OCI-LY3 (cell line): Measurements from ENCODE around the gene FTCD.

Experiments
- EZH2phosphoT487 ChIP-seq: fragments of 200-600 bp; shearing (Covaris generic); IDR thresholded peaks from 2 replicates; pipeline ENCODE4 v1.6.1; 2018; ENCODE audit warnings: antibody characterized with exemption, mixed run types, low read depth
- TF ChIP-seq, protein P1 (sequence below): fragments of 200-600, 300-600 bp; sonication (generic); IDR thresholded peaks from 2 replicates; pipeline ENCODE4 v1.5.1; 2014; ENCODE audit warnings: antibody characterized with exemption, low read length, low read depth

GRCh38 chr21:46145840-46146691, 9.3 kb downstream of the FTCD start:
- TF ChIP-seq, protein P1, sequence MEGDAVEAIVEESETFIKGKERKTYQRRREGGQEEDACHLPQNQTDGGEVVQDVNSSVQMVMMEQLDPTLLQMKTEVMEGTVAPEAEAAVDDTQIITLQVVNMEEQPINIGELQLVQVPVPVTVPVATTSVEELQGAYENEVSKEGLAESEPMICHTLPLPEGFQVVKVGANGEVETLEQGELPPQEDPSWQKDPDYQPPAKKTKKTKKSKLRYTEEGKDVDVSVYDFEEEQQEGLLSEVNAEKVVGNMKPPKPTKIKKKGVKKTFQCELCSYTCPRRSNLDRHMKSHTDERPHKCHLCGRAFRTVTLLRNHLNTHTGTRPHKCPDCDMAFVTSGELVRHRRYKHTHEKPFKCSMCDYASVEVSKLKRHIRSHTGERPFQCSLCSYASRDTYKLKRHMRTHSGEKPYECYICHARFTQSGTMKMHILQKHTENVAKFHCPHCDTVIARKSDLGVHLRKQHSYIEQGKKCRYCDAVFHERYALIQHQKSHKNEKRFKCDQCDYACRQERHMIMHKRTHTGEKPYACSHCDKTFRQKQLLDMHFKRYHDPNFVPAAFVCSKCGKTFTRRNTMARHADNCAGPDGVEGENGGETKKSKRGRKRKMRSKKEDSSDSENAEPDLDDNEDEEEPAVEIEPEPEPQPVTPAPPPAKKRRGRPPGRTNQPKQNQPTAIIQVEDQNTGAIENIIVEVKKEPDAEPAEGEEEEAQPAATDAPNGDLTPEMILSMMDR = no peak
- no peak for TF ChIP-seq EZH2phosphoT487
